ENCODE data around the gene PTCH2.

Gene PTCH2

DNA sequence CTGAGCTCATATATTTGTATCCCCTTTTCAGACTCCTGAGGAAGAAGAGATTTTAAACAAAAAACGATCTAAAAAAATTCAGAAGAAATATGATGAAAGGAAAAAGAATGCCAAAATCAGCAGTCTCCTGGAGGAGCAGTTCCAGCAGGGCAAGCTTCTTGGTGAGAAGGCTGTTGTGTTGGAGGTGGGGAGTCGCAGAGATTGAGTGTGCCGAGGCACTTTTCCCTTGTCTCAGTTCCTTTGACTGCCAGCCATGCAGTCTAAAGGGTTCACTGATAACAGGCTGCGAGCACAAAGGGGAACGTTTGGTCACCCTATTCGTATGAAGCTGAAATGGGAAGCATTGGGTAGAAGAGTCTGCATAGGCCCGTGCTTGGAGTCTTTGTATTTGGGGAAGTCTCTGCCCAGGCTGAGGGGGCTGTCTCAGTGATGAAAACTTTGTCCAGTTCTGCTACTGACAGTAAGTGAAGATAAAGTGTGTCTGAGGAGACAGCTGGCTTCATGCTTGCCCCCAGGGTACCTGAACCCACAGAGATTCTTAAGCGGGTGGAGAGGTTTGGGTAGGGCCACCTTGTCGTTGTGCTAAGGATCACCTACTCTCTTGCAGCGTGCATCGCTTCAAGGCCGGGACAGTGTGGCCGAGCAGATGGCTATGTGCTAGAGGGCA, 65.0 kb downstream of the PTCH2 start:
- DNase-seq = peak; percentile 32 to 52

DNA sequence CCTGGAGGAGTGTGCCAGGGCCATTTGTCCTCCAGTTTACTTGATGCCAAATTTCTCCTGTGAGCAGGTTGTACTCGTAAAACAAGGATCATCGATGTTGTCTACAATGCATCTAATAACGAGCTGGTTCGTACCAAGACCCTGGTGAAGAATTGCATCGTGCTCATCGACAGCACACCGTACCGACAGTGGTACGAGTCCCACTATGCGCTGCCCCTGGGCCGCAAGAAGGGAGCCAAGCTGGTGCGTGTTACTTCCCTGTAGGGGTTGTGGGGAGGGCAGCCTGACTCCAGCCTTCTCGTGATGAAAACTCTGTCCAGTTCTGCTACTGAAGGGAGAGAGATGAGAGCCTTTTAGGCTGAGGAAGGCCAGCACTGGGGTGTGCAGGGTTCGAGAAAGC, 65.5 kb downstream of the PTCH2 start:
- DNase-seq = no peak

GRCh38 chr1:44776730-44777068, 66.4 kb downstream of the PTCH2 start:
- DNase-seq = no peak

DNA sequence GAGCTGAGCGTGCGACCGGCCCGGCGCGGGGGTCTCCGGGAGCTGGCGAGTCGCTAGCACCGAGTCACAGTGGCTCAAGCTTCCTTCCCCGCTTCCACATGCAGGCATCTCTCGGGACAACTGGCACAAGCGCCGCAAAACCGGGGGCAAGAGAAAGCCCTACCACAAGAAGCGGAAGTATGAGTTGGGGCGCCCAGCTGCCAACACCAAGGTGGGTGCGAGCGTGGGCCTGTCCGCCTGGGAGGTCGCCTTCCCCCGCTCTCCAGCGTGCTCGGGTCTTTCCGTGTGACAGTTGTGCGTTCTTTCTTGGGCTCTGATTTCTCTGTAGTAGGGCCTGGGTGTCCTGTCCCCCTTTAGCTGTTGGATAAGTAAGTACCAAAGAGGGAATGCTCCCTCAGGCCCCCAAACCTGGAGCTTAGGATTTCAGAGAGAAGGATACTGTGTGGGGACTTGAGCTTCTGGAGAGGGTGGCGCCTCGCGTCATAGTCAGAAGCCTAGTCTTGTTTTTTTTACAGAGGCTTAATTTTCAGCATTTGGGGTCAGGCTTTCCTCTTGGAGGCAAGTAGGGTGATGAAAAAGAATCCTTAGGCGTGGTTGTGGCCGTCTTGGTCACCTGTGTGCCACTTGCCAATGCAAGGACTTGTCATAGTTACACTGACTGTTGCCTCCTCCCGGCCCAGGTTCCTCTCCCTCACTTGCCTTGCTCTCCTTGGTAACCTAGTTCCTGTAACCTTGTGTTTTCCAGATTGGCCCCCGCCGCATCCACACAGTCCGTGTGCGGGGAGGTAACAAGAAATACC, 66.9 kb downstream of the PTCH2 start:
- no peak for DNase-seq

DNA sequence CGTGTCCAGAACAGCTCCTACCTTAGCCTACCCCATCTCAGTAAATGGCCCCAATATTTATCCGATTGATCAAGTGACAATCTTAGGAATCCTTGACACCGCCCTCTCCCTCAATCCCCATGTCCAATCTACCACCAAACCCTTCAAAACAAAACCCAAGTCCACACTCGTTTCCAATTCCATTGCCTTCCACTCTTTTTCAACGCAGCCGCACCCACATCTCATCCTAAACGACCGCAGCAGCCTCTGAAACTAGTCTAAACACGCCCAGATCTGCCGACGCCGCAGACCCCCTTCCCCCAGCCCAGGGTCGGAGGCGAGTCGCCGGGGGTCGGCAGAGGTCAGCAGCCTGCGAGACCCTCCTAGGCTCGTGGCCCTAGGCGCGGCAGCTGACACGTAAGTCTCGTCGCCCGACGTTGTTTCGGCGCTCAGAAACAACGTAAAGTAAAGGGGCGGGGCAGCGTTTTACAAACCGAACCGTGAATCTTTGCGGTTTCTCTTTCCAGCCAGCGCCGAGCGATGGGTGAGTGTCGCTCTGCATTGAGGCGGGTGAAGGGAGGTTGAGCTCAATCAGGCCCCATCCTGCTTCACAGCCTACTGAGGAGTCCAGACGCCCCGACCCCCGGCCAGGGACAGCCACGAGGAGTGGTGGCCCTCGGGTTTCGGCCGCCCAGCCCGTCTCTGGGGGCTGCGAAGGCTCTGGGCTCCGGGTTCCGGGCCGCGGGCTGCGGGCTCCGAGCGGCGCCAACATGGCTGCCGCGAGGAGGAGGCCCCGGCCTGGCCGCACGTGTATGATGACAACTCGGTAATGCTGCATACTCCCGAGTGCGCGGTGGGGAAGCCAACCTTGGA, 67.7 kb downstream of the PTCH2 start, which contains the start of gene RPS8:
TSS of gene RPS8 (plus strand) at position 463 of the 852 bp plus-strand sequence. CDS start at position 520, 57 bp downstream.
- peak; percentile 91 to 95 for DNase-seq

Measured in Kasumi-1 (cell line).